Central memory CD4-positive, alpha-beta T cell (primary cell): ENCODE results near the gene HCAR2.
"Not testable (repeated sequence)": the region's sequence is repeated elsewhere in the genome, so short reads cannot be mapped to it uniquely, and the experiment has no call there.

ENCODE experiments used
- DNase-seq: peaks from one replicate; pipeline ENCODE4 v3.0.0; 2022

The HCAR2 gene

GRCh38 chr12:122715211-122715610, 12.1 kb upstream of the HCAR2 start:
- not testable (repeated sequence) for DNase-seq

GRCh38 chr12:122713491-122714188, 10.5 kb upstream of the HCAR2 start:
- DNase-seq = not testable (repeated sequence)

- DNase-seq = not testable (repeated sequence)
These were observed 8.1 kb upstream of the HCAR2 start for GRCh38 chr12:122711266-122711665.

- not testable (repeated sequence) for DNase-seq
These were observed 7.2 kb upstream of the HCAR2 start for GRCh38 chr12:122710341-122710740.

- DNase-seq = not testable (repeated sequence)
These were observed 6.1 kb upstream of the HCAR2 start for GRCh38 chr12:122709287-122709686.

- DNase-seq = not testable (repeated sequence)
These were observed 684 bp upstream of the HCAR2 start for GRCh38 chr12:122703841-122704240.

- DNase-seq = not testable (repeated sequence)
These were observed 1.7 kb downstream of the HCAR2 start for GRCh38 chr12:122701481-122701880.

- not testable (repeated sequence) for DNase-seq
These were observed 3.0 kb downstream of the HCAR2 start for GRCh38 chr12:122700038-122700710.

GRCh38 chr12:122696922-122697321, 6.2 kb downstream of the HCAR2 start:
- not testable (repeated sequence) for DNase-seq

GRCh38 chr12:122691566-122691965, 11.6 kb downstream of the HCAR2 start:
- DNase-seq = no peak

GRCh38 chr12:122688291-122688690, 14.9 kb downstream of the HCAR2 start:
- no peak for DNase-seq

GRCh38 chr12:122687086-122687485, 16.1 kb downstream of the HCAR2 start:
- no peak for DNase-seq

- DNase-seq = no peak
These were observed 16.6 kb downstream of the HCAR2 start for GRCh38 chr12:122686538-122686937.

- DNase-seq = no peak
These were observed 18.8 kb downstream of the HCAR2 start for GRCh38 chr12:122684297-122684813.

- no peak for DNase-seq
These were observed 21.3 kb downstream of the HCAR2 start for GRCh38 chr12:122681814-122682213.

- DNase-seq = not testable (repeated sequence)
These were observed 22.2 kb downstream of the HCAR2 start for GRCh38 chr12:122680989-122681388.

- DNase-seq = not testable (repeated sequence)
These were observed 26.4 kb downstream of the HCAR2 start for GRCh38 chr12:122676781-122677180.

- not testable (repeated sequence) for DNase-seq
These were observed 27.1 kb downstream of the HCAR2 start for GRCh38 chr12:122676015-122676414.

- DNase-seq = no peak
These were observed 30.6 kb downstream of the HCAR2 start for GRCh38 chr12:122672515-122672914.

GRCh38 chr12:122669397-122670070, 33.6 kb downstream of the HCAR2 start:
- DNase-seq = no peak

GRCh38 chr12:122668268-122668667, 34.9 kb downstream of the HCAR2 start:
- no peak for DNase-seq

GRCh38 chr12:122665759-122666158, 37.4 kb downstream of the HCAR2 start:
- no peak for DNase-seq

GRCh38 chr12:122665349-122665748, 37.8 kb downstream of the HCAR2 start:
- no peak for DNase-seq
